HL-60/S4 treated with phorbol 12-myristate 13-acetate at 8.2 ng/mL for 4 days and 3 days (cell line): ENCODE results near the gene NLGN3.

Source experiments
- in situ Hi-C: fragments of 300-500 bp; cut with MboI; formaldehyde crosslinking; loops from 2 replicates; pipeline ENCODE4 v1.15.0; 2022; ENCODE audit warnings: low sequenced_read_pairs

NLGN3 gene

GRCh38 chrX:71144651-71145050 lies at the start of gene NLGN3:
NLGN3 (plus strand) TSS chrX:71144841; CDS start chrX:71147750, 2,909 bp downstream.
- in situ Hi-C loops: no loop called here

- in situ Hi-C loops: no loop called here
Observed at GRCh38 chrX:71095033-71095432, 49.6 kb upstream of the NLGN3 start.

DNA sequence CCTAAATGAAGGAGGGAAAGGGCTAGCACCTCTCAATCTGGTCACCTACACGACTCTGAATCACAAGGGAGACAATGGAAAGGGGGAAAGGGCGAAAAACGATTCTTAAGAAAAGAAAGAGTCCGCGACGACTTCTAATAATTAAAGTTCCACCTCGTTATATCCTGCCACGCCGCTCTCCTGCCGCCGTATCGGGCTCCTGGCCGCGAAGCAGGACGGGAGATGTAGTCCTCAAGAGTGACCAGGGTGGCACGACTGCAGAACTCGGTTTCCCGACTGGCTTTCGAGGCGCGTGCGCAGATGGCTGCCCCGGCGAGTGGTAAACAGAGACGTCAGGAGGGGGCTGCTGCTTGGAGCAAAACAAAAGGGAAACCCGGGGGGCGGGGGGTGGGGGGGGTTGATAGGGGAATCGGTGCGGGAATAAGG lies 49.1 kb upstream of the NLGN3 start, which contains the start of gene FOXO4:
Gene FOXO4, plus strand, starts transcription at position 297 of the 426 bp plus-strand sequence. CDS start 678 bp downstream, outside the sequence.
- in situ Hi-C loops: no loop called here

DNA sequence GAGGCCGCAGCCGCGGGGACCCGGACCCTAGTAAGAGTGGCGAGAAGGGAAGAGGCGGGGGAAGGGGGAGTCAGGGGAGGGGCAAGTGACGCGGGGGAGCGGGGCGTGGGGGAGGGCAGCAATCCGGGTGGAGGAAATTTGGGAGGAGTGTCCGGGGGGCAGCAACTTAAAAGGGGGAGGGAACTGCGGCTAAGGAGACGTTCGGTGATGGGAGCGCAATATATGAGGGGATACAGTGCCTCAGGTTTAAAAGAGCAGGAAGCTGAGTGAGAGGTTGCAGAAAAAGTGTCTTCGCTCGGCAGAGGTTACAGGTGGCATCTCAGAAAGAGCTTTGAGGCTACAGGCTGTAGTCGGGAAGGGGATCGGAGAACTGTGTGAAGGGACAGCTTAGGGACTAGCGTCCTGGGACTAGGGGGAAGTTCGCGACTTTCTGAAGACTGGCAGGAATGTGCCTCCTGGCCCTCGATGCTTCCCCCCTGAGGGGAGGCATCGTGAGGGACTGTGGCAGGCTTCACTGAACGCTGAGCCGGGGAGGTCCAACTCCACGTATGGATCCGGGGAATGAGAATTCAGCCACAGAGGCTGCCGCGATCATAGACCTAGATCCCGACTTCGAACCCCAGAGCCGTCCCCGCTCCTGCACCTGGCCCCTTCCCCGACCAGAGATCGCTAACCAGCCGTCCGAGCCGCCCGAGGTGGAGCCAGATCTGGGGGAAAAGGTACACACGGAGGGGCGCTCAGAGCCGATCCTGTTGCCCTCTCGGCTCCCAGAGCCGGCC lies 48.5 kb upstream of the NLGN3 start:
- in situ Hi-C loops: no loop called here

DNA sequence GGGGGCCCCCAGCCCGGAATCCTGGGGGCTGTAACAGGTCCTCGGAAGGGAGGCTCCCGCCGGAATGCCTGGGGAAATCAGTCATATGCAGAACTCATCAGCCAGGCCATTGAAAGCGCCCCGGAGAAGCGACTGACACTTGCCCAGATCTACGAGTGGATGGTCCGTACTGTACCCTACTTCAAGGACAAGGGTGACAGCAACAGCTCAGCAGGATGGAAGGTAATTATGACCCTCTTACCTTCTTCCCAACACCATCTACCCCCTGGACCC lies 47.9 kb upstream of the NLGN3 start:
- in situ Hi-C loops: no loop called here

DNA sequence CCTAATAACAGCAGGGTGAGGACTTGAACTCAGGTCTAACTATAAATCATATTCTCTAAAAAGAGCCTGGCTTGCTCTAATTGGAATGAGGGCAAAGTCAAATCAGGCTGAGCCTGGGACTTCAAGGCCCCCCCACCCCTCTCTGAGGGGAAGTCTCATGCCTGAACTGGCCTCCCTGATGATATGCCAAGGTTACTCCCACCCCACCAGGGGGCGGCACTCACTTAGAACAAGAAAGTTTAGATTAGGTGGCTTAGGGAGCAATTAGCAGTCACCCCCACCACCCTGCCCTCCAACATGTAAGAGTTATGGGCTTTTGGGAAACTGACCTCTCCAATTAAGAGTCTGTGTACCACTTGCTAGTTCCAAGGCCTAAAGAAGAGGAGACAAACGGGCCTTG lies 46.3 kb upstream of the NLGN3 start:
- in situ Hi-C loops: no loop called here

DNA sequence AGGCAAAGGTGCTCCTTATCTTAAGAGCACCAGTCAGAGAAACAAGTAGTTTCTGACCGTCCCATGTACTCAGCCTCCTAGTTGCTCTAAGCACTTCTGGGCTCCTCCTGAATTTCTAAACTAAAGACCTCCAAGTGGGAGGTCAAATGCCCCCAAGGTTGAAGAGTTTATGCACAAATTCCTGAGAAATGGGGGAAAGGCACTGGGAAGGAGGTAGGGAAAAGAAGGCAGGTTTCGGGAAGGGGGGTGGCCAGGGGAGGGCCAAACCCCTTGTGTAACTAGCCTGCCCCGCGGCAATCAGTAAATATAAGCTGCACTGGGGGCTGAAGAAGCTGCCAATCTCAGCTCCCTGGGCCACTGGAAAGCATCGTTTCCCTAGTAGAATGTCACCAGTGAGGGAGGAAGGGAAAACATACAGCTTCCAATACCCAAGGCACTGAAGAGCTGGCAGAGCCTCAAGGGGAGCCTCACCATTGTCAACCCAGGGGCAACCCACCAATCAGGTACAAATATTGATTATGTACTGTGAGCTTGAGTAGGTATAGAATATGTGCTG lies 45.6 kb upstream of the NLGN3 start:
- in situ Hi-C loops: no loop called here

- in situ Hi-C loops: no loop called here
Observed at GRCh38 chrX:71099736-71100135, 44.9 kb upstream of the NLGN3 start.

DNA sequence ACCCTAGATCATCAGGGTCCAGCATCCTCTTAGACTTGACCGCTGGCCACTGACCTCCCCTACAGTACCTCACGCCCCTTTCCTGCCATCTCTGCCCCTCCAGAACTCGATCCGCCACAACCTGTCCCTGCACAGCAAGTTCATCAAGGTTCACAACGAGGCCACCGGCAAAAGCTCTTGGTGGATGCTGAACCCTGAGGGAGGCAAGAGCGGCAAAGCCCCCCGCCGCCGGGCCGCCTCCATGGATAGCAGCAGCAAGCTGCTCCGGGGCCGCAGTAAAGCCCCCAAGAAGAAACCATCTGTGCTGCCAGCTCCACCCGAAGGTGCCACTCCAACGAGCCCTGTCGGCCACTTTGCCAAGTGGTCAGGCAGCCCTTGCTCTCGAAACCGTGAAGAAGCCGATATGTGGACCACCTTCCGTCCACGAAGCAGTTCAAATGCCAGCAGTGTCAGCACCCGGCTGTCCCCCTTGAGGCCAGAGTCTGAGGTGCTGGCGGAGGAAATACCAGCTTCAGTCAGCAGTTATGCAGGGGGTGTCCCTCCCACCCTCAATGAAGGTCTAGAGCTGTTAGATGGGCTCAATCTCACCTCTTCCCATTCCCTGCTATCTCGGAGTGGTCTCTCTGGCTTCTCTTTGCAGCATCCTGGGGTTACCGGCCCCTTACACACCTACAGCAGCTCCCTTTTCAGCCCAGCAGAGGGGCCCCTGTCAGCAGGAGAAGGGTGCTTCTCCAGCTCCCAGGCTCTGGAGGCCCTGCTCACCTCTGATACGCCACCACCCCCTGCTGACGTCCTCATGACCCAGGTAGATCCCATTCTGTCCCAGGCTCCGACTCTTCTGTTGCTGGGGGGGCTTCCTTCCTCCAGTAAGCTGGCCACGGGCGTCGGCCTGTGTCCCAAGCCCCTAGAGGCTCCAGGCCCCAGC lies 43.8 kb upstream of the NLGN3 start:
- in situ Hi-C loops: no loop called here

GRCh38 chrX:71102292-71102691 lies 42.3 kb upstream of the NLGN3 start:
- in situ Hi-C loops: no loop called here

GRCh38 chrX:71103110-71103983 lies 41.3 kb upstream of the NLGN3 start:
- in situ Hi-C loops: no loop called here

- in situ Hi-C loops: no loop called here
Observed at GRCh38 chrX:71105628-71106027, 39.0 kb upstream of the NLGN3 start.

DNA sequence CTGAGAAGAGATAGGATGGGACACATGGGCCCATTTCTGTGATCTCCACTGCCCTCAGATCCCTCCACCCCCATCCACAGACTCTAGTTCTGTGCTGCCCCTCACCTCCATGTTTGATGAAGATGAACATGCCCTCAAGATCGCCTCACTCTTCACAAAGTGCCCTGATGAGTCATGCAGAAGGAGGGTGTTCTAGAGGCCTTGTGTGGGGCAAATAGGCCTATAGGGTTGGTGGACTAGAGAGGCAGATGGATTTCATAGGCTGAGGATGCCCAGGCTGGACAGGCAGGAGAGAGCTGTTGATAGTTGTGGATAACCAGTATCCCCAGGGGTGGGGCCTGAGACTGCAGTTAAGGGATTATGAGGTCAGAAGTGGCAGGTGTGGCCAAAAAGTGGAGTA lies 38.2 kb upstream of the NLGN3 start, which contains the start of gene CXorf65:
Gene CXorf65, minus strand, starts transcription at position 314 of the 400 bp plus-strand sequence. Its CDS starts 184 bp downstream, at position 130.
- in situ Hi-C loops: no loop called here

- in situ Hi-C loops: no loop called here
Observed at GRCh38 chrX:71107245-71107644, 37.4 kb upstream of the NLGN3 start.

GRCh38 chrX:71107762-71108360 lies 36.8 kb upstream of the NLGN3 start:
- in situ Hi-C loops: no loop called here

DNA sequence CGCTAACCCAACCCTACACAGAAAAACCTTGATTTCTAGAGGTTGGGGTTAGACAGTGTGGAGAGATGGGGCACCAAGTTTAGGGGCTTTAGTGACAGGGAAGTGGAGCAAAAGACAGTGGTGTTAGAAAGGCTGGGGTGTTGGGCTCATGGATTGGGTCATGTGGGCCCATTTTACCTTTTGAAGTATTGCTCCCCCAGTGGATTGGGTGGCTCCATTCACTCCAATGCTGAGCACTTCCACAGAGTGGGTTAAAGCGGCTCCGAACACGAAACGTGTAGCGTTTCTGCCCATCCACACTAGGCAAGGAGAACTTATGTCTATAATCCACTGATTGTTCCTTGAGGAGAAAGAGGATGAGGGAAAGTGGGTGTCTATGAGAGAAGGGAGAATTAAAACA lies 35.6 kb upstream of the NLGN3 start:
- in situ Hi-C loops: no loop called here

GRCh38 chrX:71111141-71111843 lies 33.3 kb upstream of the NLGN3 start, which contains the start of gene IL2RG:
IL2RG (minus strand) TSS chrX:71111577; CDS start chrX:71111539, 38 bp downstream.
- in situ Hi-C loops: no loop called here

- in situ Hi-C loops: no loop called here
Observed at GRCh38 chrX:71111921-71112431, 32.7 kb upstream of the NLGN3 start.

DNA sequence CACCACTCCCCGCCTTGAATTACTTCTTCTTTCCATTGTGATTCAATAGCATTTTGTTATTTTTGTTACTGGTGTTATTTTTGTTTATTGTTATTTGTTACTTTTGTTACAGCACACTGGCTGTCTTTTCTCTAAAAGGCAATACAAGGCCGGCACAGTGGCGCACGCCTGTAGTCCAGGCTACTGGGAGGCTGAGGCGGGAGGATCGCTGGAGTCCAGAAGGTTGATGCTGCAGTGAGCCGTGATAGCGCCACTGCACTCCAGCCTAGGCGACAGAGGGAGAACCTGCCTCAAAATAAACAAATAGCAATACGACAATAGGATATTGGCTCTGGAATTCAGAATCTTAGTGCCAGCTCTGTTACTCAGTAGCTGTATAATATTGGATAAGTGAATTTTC lies 27.3 kb upstream of the NLGN3 start:
- in situ Hi-C loops: no loop called here
